Activated naive CD4-positive, alpha-beta T cell treated with anti-CD3 and anti-CD28 coated beads, Interleukin-2, amount 50 U/mL, for 16 hours (primary cell): ENCODE data around the gene CLDN2.

ENCODE experiments used
- DNase-seq: peaks from one replicate; pipeline ENCODE4 v3.0.0-alpha.2; 2020

Gene CLDN2

GRCh38 chrX:106927023-106927422, 6.8 kb downstream of the CLDN2 start:
- no peak for DNase-seq

GRCh38 chrX:106927700-106928099, 7.5 kb downstream of the CLDN2 start:
- no peak for DNase-seq

DNA sequence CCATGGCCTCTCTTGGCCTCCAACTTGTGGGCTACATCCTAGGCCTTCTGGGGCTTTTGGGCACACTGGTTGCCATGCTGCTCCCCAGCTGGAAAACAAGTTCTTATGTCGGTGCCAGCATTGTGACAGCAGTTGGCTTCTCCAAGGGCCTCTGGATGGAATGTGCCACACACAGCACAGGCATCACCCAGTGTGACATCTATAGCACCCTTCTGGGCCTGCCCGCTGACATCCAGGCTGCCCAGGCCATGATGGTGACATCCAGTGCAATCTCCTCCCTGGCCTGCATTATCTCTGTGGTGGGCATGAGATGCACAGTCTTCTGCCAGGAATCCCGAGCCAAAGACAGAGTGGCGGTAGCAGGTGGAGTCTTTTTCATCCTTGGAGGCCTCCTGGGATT, 8.0 kb downstream of the CLDN2 start:
- no peak for DNase-seq

DNA sequence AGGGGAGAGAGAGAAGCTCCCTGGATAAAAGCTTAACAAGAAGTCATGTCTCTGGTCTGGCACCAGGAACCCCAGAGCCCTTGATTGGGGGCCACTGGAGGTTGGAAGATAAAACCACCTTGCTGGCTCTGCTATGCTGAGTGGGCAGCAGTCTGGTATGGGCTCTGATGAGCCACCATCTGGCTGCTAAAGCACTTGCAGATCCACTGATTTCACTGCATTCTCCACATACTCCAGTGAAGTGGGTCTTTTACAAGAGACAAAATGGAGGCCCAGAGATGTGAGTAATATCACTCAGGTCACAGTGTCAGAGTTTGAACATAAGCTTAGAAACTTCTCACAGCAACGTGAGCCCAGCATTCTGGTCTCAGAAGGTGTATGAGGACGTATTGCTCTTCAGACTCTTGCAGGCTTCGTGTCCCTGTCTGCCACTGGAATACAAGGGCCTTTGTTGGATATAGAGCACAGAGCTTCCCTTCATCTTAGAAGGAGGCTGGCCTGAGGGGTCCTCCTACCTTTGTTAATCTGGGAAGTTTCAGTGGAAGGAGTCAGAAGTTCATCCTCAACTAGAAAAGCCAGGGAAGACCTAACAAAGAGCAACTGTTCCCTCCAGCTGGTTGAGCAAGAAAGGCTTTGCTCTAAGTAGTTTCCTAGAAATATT, 11.8 kb downstream of the CLDN2 start:
- DNase-seq, result no peak

GRCh38 chrX:106932492-106932923, 12.3 kb downstream of the CLDN2 start:
- no peak for DNase-seq

DNA sequence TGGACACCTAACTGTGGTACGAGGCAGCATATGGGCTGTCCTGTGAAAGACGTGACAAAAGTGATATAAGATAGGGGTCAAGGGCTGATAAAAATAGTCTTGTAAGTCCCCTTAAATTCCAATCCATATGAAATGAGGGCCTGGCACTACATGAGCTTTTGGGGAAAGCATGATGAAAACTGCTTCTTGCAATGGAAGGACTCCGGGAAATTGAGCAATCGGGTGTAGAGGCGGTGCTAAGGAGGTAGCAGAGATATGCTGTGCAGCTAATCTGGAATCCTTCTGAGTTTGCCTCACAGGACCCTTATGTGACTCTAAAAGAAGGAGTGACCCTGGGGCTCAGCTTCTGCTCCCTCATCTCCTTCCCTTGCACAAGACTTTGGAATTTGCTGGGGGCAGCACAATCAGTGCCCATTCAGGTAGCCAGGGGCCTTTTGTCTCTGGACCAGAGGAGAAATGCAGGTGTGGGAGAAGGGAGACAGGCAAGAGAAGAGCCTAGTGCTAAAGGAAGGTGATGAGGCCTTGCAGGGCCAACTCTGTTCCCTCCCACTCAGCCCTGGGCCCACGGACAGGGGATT, 12.8 kb downstream of the CLDN2 start:
- DNase-seq, result no peak

DNA sequence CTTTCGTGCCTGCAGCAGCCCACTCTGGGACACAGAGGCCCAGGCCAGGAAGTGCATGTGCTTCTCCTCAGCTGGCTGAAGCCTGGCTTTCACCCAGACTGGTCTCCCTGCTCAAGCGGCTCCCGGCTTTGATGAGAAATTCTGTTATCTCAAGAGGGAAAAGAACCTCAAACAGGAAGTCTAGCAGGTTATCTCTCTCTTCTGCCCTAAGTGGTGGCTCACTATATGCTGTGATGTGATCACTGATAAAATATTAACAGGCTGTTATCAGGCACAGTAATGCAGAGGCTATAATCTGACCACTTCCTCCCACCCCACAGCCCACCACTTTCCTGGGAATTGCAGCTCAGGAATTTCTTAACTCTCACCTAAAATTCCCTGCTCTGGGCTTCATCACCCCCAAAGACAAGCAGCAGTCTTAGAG, 13.3 kb downstream of the CLDN2 start:
- DNase-seq, result no peak

DNA sequence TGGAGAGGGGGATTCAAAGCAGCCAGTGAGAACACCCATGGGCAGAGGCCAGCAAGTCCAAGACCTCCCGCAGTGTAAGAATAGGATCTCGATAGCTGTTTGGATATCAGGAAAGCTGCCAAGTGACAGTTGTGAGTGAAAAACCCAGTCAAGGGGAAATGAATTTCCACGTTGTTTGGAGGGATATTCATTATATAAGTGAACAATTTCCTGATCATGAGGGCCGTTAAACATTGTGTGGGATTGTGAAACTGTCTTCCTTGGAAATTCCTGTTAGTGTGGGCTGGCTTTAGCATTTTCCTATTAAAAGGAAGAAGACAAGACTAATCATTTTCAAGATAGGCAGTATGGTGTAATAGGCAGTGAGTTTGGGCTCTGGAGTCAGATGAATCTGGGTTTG, 15.0 kb downstream of the CLDN2 start:
- DNase-seq, result no peak

- DNase-seq, result no peak
Observed at GRCh38 chrX:106936246-106936645, 16.0 kb downstream of the CLDN2 start.

GRCh38 chrX:106939566-106939965, 19.4 kb downstream of the CLDN2 start:
- DNase-seq, result no peak

DNA sequence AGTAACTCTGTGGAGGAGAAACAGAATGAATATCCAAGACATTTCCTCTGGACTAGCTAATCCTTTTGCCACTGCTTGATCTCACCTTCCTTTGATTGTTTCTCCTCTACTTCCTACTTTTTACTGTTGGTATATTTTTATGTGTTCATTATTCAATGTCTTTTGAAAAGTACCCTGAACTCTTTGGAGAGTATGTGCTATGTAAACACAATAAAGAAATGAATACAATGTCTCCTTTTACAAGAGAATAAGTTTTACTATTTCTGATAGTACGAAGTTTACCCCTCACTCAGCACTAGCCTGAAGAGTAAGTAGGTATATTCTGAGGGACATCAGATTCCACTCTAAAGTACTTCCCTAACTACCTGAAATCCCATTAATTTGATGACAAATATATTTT, 19.9 kb downstream of the CLDN2 start:
- DNase-seq, result no peak

DNA sequence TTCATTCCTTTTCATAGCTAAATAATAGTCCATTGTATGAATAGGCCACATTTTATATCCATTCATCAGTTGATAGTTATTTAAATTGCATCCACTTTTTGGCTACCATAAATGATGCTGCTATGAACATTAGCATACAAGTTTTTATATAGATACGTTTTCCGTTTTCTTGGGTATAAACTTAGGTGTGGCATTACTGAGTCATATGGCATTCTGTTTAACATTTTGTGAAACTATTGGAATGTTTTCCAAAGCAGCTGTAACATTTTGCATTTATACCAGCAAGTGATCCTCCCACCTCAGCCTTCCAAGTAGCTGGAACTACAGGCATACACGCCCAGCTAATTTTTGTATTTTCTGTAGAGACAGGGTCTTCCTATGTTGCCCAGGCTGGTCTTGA, 26.3 kb downstream of the CLDN2 start:
- DNase-seq, result no peak

DNA sequence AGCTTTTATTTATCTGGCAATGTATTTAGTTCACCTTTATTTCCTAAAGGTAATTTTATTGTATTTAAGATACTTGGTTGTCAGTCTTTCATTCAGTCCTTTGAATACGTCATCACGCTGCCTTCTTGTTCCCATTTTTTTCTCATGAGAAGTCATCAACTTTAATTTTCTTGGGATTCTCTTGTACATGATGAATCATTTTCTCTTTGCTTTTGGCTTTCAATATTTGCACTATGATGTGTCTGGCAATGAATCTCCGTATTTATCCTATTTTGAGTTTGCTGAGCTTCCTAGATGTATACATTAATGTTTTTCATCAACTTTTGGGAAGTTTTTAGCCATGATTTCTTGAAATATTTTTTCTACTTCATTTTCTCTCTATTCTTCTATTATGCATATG, 28.4 kb downstream of the CLDN2 start:
- DNase-seq, result no peak

GRCh38 chrX:106949366-106949765, 29.2 kb downstream of the CLDN2 start:
- DNase-seq, result no peak

GRCh38 chrX:106950381-106950780, 30.2 kb downstream of the CLDN2 start:
- DNase-seq, result no peak

GRCh38 chrX:106951230-106951629, 31.0 kb downstream of the CLDN2 start:
- DNase-seq, result no peak

- no peak for DNase-seq
Observed at GRCh38 chrX:106952089-106952488, 31.9 kb downstream of the CLDN2 start.

DNA sequence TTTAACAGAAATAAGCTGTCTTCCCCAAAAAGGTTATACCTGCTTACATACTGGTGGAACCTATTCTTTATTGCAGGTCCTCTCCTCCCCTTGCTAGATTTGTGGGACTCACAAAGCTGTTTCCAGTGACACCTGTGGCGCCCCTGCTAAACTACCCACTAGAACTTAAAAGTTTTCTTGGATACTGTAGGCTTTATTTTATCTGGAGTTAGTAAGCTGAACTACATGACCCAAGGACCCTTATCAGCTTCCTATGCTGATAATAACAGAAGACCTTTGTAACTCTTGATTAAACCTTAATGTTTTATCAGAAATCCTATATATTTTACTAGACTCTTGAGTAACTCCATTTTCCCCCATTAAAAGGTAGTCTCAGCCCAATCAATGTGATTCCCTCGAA, 32.3 kb downstream of the CLDN2 start:
- no peak for DNase-seq

- DNase-seq, result no peak
Observed at GRCh38 chrX:106952988-106953387, 32.8 kb downstream of the CLDN2 start.

DNA sequence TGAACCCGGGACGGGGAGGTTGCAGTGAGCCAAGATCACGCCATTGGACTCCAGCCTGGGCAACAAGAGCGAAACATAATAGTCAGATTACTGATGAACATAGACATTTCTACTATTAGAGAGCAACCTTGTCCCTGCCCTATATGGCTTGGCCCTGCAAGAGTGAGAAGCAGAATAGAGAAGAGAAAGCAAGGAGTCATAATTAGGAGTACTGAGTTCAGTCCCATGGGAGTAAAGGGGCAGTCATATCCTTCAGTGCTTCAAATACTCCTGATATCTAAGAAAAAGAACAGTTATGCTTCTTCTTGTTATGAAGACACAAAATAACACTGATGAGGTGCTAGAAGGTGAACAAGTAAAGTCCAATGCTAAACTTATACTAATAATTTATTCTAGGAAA, 33.8 kb downstream of the CLDN2 start:
- DNase-seq, result no peak

DNA sequence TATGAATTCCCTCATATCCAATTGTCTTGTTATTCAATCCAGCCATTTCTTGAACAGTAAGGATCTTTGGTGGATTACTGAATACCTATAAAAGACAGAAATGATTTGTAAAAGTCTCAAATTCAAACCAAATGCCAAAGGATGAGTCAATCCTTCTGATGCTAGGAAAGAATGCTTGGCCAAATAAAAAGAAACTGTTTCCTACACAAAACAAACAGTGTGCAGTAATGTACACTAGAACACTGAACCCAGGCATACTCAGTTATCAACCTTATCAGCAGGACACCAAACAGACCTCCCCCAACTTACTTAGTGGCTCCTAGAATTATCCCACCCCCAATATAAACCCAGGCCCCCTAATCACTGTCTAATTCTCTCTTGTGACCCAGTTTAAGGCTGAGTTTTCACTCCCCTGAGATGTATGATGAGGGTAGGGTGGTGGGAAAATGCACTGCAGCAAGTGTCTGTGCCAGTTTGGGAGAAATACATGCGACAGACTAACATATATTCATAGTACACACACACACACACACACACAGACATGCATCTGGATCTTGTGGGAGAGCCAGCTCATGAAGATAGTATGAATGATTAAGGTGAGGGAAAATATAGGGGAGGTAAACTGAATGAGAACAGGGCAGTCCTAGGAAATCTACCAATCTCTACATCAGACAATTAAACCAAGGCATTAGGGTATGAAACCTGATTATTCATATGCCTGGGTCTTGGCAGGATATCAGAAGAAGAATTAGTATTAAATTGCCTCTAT, 35.0 kb downstream of the CLDN2 start:
- no peak for DNase-seq

GRCh38 chrX:106957856-106958255, 37.7 kb downstream of the CLDN2 start:
- DNase-seq, result no peak

DNA sequence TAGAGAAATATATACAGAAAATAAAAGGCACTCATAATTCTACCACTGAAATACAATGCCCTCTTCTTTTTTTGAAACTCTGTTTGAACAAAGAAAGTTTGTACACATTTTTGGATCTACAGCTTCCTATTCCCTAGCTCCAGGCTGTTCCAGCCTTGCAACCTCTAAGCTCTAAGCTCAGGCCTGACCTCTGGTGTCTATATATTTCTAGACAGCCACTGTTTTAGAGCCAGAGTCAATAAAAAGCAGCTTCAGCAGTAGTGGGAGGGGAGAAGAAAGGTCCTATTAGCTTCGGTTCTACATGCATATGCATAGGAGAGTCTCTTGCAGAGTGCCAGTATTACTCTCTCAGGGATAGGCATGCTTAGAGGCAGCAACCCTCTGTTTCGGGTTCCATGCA, 39.7 kb downstream of the CLDN2 start:
- no peak for DNase-seq

GRCh38 chrX:106963111-106963510, 42.9 kb downstream of the CLDN2 start:
- no peak for DNase-seq
